ENCODE measurements around the gene FAM136A. TPM values are rescaled to one million over a fixed set of nuclear protein-coding genes. Genes with fewer than 3 reads are reported as not detected.

FAM136A gene
- total and polyA plus RNA-seq, 2 of the 13 experiments (the other 11 are each of a cell fraction or from before 2014, with no cell fraction given) = 77.8 to 126 TPM

GRCh38 chr2:70328921-70329561, 27.2 kb upstream of the FAM136A start (continued):
- no peak for TF ChIP-seq POGK (CRISPR knock-in tag; conservative IDR thresholded peaks at IDR 0.05)
- TF ChIP-seq DRAP1 (CRISPR knock-in tag; IDR thresholded peaks at IDR 0.05) = no peak
- TF ChIP-seq ZBTB43 (CRISPR knock-in tag; conservative IDR thresholded peaks at IDR 0.05) = no peak
- peak; percentile 52 for TF ChIP-seq TEAD3 (CRISPR knock-in tag; optimal IDR thresholded peaks at IDR 0.05; ENCODE audit: borderline replicate concordance)
- TF ChIP-seq ZNF121 (CRISPR knock-in tag; IDR thresholded peaks at IDR 0.05) = no peak
- TF ChIP-seq NR2F1 (CRISPR knock-in tag; IDR thresholded peaks at IDR 0.05) = no peak
- no peak for TF ChIP-seq ZNF773 (CRISPR knock-in tag; IDR thresholded peaks at IDR 0.05; ENCODE audit: borderline replicate concordance)
- TF ChIP-seq ZNF331 (CRISPR knock-in tag; IDR thresholded peaks at IDR 0.05) = no peak
- TF ChIP-seq RARA (CRISPR knock-in tag; IDR thresholded peaks at IDR 0.05) = peak; percentile 19; the same call in 1 of the 2 replicates
- no peak for TF ChIP-seq KIAA2018 (CRISPR knock-in tag; IDR thresholded peaks at IDR 0.05; ENCODE audit: borderline replicate concordance)
- no peak for TF ChIP-seq CEBPG (CRISPR knock-in tag; IDR thresholded peaks at IDR 0.05)
- no peak for TF ChIP-seq ZNF280B (CRISPR knock-in tag; IDR thresholded peaks at IDR 0.05; ENCODE audit: borderline replicate concordance)
- TF ChIP-seq HNF4A (CRISPR knock-in tag; IDR thresholded peaks at IDR 0.05) = 0 out of 2 replicates have a peak, but pooled peaks have one; percentile 14
- TF ChIP-seq MXI1 (IDR thresholded peaks at IDR 0.05; ENCODE audit: borderline replicate concordance, low read depth, low read length) = no peak
- no peak for TF ChIP-seq ZSCAN29 (CRISPR knock-in tag; conservative IDR thresholded peaks at IDR 0.05)
- TF ChIP-seq ZEB1 (IDR thresholded peaks at IDR 0.05; ENCODE audit: insufficient replicate concordance, low read depth) = peak; percentile 93
- no peak for TF ChIP-seq SIX4 (CRISPR knock-in tag; IDR thresholded peaks at IDR 0.05)

Measured in HepG2 (cell line).